ENCODE measurements around the gene MUC20.

The MUC20 gene

GRCh38 chr3:195758721-195759353 lies 38.1 kb downstream of the MUC20 start:
- Mint-ChIP-seq H3K36me3 (ENCODE audit: low read depth) (no peaks in the 10 kb centered on the region), H3K4me3 (no peak overlapping the region), H3K27ac (no peak overlapping the region), H3K27me3 (ENCODE audit: low read depth) (peaks cover 38% of the 10 kb centered on the region), H3K9me3 (no peaks in the 10 kb centered on the region), H3K4me1 (ENCODE audit: low read depth) (peaks cover 11% of the 10 kb centered on the region)
- no peak for DNase-seq (ENCODE audit: low spot score)

DNA sequence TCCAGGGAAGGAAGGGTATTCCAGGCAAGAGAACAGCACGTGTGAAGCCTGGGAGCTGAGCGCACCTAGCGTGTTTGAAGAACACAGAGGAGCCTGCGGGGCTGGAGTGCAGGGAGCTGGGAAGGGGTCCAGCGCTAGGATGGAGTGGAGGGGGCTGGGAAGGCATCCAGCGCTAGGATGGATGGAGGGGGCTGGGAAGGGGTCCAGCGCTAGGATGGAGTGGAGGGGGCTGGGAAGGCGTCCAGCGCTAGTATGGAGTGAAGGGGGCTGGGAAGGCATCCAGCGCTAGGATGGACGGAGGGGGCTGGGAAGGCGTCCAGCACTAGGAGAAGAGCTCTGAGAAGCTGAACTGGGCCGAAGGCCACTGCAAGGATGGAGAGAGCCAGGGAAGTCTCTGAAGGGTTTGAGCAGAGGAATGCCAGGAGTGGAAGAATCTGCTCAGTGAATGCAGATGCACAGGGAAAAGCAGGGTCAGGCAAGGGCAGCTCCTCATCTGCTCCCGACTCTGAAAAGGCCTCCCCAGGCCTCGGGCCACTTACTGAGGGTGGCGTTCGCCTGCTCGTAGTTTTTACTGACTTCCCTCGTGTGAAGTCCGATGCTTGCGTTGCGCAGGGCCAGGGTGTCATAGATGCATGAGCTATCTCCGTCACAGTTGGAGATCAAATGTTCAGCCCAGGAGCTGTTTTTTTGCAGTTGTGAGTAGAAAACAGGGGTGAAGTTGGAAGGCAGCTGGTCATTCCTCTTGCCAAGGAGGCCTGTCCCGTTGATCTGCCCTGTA lies 39.8 kb downstream of the MUC20 start:
- Mint-ChIP-seq H3K36me3 (ENCODE audit: low read depth) (no peaks in the 10 kb centered on the region), H3K9me3 (no peaks in the 10 kb centered on the region), H3K4me3 (no peak overlapping the region), H3K27ac (no peak overlapping the region), H3K4me1 (ENCODE audit: low read depth) (peaks cover 11% of the 10 kb centered on the region), H3K27me3 (ENCODE audit: low read depth) (peaks cover 44% of the 10 kb centered on the region)
- DNase-seq (ENCODE audit: low spot score), result no peak

- Mint-ChIP-seq H3K9me3 (no peaks in the 10 kb centered on the region), H3K4me1 (ENCODE audit: low read depth) (peaks cover 7% of the 10 kb centered on the region), H3K36me3 (ENCODE audit: low read depth) (no peaks in the 10 kb centered on the region), H3K27ac (no peak overlapping the region), H3K4me3 (no peak overlapping the region), H3K27me3 (ENCODE audit: low read depth) (peaks cover 41% of the 10 kb centered on the region)
- no peak for DNase-seq (ENCODE audit: low spot score)
These were observed 40.4 kb downstream of the MUC20 start for GRCh38 chr3:195761123-195761566.

GRCh38 chr3:195761567-195762248 lies 40.9 kb downstream of the MUC20 start:
- no peak overlapping the region for H3K4me3 Mint-ChIP-seq
- peaks cover 41% of the 10 kb centered on the region for H3K27me3 Mint-ChIP-seq (ENCODE audit: low read depth)
- DNase-seq (ENCODE audit: low spot score), result no peak
- no peaks in the 10 kb centered on the region for H3K36me3 Mint-ChIP-seq (ENCODE audit: low read depth)
- no peak overlapping the region for H3K27ac Mint-ChIP-seq
- peaks cover 4% of the 10 kb centered on the region for H3K4me1 Mint-ChIP-seq (ENCODE audit: low read depth)
- H3K9me3 Mint-ChIP-seq, result no peaks in the 10 kb centered on the region

DNA sequence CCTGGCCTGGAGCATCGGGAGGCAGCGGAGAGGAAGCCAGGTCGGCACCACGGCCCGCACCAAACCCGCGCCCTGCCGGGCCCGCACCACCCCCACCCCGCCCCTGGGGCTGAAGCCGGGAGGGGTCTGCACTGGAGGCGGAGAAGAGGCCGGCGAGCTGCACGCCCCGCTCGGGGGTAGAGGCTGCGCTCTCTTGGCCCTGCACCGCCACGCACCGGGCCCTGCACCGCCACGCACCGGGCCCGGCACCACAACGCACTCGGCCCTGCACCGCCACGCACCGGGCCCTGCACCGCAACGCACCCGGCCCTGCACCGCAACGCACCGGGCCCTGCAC lies 41.4 kb downstream of the MUC20 start:
- H3K27me3 Mint-ChIP-seq (ENCODE audit: low read depth), result peaks cover 41% of the 10 kb centered on the region
- no peak overlapping the region for H3K4me3 Mint-ChIP-seq
- no peak overlapping the region for H3K27ac Mint-ChIP-seq
- H3K9me3 Mint-ChIP-seq, result peaks cover 2% of the 10 kb centered on the region
- no peak for DNase-seq (ENCODE audit: low spot score)
- H3K4me1 Mint-ChIP-seq (ENCODE audit: low read depth), result no peaks in the 10 kb centered on the region
- no peaks in the 10 kb centered on the region for H3K36me3 Mint-ChIP-seq (ENCODE audit: low read depth)

- Mint-ChIP-seq H3K4me3 (no peak overlapping the region), H3K27me3 (ENCODE audit: low read depth) (peaks cover 41% of the 10 kb centered on the region), H3K36me3 (ENCODE audit: low read depth) (no peaks in the 10 kb centered on the region), H3K9me3 (peaks cover 5% of the 10 kb centered on the region), H3K4me1 (ENCODE audit: low read depth) (no peaks in the 10 kb centered on the region), H3K27ac (no peak overlapping the region)
- DNase-seq (ENCODE audit: low spot score), result no peak
These were observed 41.8 kb downstream of the MUC20 start for GRCh38 chr3:195762611-195763010.

DNA sequence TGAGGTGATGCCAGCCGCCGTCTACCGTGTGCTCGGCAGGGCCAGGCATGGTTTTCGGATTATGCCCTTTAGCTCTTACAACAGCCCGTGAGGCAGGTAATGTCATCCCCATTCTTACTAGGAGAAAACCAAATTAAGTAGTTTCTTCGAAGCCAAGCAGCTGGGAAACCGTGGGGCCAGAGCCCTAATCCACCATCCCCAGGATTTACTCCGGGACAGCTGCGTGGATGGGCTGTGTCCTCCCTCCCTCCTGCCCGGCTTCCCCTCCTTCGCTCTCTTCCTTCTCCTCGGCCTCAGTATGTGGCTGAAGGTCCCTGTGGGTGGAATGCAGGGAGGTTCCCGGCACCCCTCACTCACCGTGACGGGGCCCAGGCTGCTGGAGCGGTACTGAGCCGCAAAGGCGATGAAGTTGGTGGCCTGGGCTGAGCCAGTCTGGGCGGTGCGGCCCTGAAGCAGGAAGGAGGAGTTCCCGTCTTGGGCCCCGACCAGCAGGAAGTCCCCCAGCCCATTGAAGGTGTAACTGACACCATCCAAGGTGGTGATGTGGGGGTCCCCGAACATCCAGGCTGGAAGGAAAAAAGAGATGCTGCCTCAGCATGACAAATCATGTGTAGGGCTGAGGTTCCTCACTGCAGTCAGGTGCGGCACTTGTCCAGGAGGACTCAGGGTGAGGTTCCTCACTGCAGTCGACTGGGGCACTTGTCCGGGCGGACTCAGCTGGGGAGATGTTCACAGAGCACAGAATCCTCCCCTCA lies 42.5 kb downstream of the MUC20 start:
- no peak for DNase-seq (ENCODE audit: low spot score)
- no peaks in the 10 kb centered on the region for H3K4me1 Mint-ChIP-seq (ENCODE audit: low read depth)
- H3K9me3 Mint-ChIP-seq, result peaks cover 5% of the 10 kb centered on the region
- no peak overlapping the region for H3K27ac Mint-ChIP-seq
- no peaks in the 10 kb centered on the region for H3K36me3 Mint-ChIP-seq (ENCODE audit: low read depth)
- H3K4me3 Mint-ChIP-seq, result no peak overlapping the region
- H3K27me3 Mint-ChIP-seq (ENCODE audit: low read depth), result peaks cover 37% of the 10 kb centered on the region

DNA sequence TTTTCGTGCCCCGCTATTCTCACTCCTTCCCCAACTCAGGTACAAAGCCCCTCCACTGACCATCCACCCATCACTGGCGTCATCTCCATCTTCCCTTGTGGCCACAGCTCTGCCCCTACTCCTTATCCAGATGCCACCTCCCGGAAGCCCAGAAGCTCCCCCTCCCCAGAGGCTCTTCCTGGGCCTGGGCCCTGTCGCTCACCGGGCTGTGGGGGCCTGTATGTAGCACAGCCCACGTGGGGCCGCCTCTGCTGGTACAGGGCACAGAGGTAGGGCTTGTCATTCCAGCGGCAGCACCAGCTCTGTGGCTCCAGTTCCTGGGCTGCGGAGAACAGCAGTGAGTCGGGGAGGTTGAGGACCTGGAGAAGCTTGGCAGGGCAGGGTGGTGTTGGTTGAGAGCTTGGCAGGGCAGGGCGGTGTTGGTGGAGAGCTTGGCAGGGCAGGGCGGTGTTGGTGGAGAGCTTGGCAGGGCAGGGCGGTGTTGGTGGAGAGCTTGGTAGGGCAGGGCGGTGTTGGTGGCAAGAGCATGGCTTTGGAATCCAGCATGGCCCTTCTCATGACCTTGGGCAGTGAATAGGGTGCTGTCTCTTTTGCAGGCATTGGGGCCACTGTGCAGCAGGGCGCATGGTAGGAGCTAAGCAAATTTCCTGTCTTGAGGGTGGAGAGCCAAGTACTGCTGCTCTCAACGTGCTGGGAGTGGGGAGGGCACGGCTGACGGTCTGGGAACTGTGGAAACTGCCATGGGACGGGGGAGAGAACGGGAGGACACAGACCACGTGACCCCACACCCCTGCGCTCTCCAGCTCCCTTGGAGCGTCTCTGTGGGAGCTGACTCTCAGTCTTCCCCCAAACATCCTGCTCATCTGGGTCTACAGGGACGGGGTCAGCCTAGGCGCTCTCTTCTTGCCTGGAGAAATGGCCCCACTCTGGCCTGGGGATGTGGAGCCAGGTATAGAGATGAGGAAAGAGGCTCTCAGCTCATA lies 43.4 kb downstream of the MUC20 start:
- no peak for DNase-seq (ENCODE audit: low spot score)
- no peak overlapping the region for H3K27ac Mint-ChIP-seq
- H3K36me3 Mint-ChIP-seq (ENCODE audit: low read depth), result no peaks in the 10 kb centered on the region
- H3K4me3 Mint-ChIP-seq, result no peak overlapping the region
- H3K4me1 Mint-ChIP-seq (ENCODE audit: low read depth), result no peaks in the 10 kb centered on the region
- peaks cover 31% of the 10 kb centered on the region for H3K27me3 Mint-ChIP-seq (ENCODE audit: low read depth)
- H3K9me3 Mint-ChIP-seq, result peaks cover 8% of the 10 kb centered on the region

- Mint-ChIP-seq H3K4me3 (no peak overlapping the region), H3K36me3 (ENCODE audit: low read depth) (no peaks in the 10 kb centered on the region), H3K27ac (no peak overlapping the region), H3K27me3 (ENCODE audit: low read depth) (peaks cover 21% of the 10 kb centered on the region), H3K4me1 (ENCODE audit: low read depth) (no peaks in the 10 kb centered on the region), H3K9me3 (peaks cover 8% of the 10 kb centered on the region)
- no peak for DNase-seq (ENCODE audit: low spot score)
These were observed 44.4 kb downstream of the MUC20 start for GRCh38 chr3:195764961-195765706.

- no peak for DNase-seq (ENCODE audit: low spot score)
- Mint-ChIP-seq H3K4me3 (no peak overlapping the region), H3K4me1 (ENCODE audit: low read depth) (no peaks in the 10 kb centered on the region), H3K27me3 (ENCODE audit: low read depth) (peaks cover 11% of the 10 kb centered on the region), H3K9me3 (peaks cover 8% of the 10 kb centered on the region), H3K36me3 (ENCODE audit: low read depth) (no peaks in the 10 kb centered on the region), H3K27ac (no peak overlapping the region)
These were observed 45.9 kb downstream of the MUC20 start for GRCh38 chr3:195766671-195767070.

- Mint-ChIP-seq H3K36me3 (ENCODE audit: low read depth) (no peaks in the 10 kb centered on the region), H3K27me3 (ENCODE audit: low read depth) (peaks cover 11% of the 10 kb centered on the region), H3K9me3 (peaks cover 8% of the 10 kb centered on the region), H3K4me1 (ENCODE audit: low read depth) (no peaks in the 10 kb centered on the region), H3K4me3 (no peak overlapping the region), H3K27ac (no peak overlapping the region)
- DNase-seq (ENCODE audit: low spot score), result no peak
These were observed 47.0 kb downstream of the MUC20 start for GRCh38 chr3:195767792-195768191.

DNA sequence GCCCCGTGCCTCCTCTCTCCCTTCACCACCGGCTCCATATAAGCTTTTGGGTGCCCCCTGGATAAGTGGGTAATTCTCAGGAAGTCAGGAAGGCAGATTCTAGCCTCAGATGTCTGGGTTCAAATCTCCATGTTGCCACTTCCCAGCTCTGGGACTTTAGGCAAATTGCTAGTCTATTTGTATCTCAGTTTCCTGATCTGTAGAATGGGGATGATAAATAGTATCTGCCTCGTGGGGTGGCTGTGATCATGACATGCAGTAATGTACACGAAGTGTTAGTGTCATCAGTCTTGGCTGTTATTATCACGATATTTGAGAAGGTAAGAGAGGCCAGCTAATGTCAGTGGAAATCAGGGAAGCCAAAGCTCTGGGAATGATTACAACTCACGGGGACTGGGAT lies 47.6 kb downstream of the MUC20 start:
- no peak overlapping the region for H3K4me3 Mint-ChIP-seq
- H3K27ac Mint-ChIP-seq, result no peak overlapping the region
- no peaks in the 10 kb centered on the region for H3K4me1 Mint-ChIP-seq (ENCODE audit: low read depth)
- H3K36me3 Mint-ChIP-seq (ENCODE audit: low read depth), result no peaks in the 10 kb centered on the region
- H3K27me3 Mint-ChIP-seq (ENCODE audit: low read depth), result peaks cover 8% of the 10 kb centered on the region
- no peak for DNase-seq (ENCODE audit: low spot score)
- H3K9me3 Mint-ChIP-seq, result peaks cover 8% of the 10 kb centered on the region
